HG02870 (cell line): ENCODE measurements around the gene IGSF21.

Source experiments
- ATAC-seq: cut with Tn5 transposase; IDR thresholded peaks from one replicate; pipeline ENCODE4 v1.9.1; 2021; ENCODE audit warnings: mild to moderate bottlenecking, moderate library complexity; ENCODE audit not compliant: unreplicated experiment

IGSF21 gene

DNA sequence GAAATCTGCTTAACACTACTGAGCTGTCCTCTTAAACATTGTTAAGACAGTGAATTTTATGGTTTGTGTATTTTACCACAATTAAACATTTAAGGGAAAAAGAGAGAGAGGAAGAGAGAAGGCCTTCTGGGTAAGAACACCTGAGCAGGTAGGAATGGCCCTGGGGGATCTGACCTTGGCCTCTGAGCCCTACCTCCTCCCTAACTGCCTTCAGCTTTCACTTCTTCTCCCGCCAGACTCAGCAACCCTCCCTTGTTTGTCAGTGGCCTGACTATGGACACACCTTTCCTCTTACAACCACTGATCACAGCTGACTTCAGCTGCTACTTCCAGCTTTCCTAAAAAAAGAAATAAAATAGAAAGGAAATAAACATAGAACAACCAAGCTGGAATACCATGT, 13.5 kb upstream of the IGSF21 start:
- no peak for ATAC-seq

DNA sequence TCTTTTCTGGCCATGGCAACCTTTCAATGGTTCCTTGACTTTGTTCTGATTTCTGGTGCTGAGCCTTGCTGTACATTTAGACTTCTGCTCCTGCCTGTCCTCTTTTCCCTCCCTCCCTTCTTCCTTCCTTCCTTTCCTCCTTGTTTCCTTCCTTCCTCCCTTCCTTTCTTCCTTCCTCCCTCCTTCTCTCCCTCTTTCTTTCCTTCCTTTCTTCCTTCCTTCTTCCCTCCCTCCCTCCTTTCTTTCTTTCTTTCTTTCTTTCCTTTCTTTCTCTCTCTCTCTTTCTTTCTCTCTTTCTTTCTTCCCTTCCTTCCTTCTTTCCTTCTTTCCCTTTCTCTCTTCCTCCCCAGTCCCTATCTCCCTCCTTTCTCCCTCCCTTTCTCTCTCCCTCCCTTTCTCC, 10.4 kb upstream of the IGSF21 start:
- no peak for ATAC-seq

DNA sequence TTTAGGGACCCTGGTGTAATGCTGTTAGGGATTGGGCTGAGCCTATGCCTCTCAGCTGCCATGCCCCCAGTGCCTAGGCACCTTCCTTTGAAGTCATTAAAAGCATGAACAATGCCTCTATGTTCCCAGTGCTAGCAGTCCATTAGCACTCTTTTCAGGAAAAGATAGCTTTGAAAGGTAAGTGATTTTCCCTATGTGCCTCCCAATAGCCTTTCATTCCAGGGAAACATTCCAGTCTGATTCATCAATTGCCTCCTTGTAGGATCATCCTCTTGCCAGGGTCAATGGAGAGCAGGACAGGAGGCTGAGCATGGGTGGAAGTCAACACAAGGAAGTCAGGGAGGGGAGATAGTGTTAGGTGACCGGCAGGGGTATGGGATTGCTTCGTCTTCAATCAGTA, 8.6 kb upstream of the IGSF21 start:
- no peak for ATAC-seq

DNA sequence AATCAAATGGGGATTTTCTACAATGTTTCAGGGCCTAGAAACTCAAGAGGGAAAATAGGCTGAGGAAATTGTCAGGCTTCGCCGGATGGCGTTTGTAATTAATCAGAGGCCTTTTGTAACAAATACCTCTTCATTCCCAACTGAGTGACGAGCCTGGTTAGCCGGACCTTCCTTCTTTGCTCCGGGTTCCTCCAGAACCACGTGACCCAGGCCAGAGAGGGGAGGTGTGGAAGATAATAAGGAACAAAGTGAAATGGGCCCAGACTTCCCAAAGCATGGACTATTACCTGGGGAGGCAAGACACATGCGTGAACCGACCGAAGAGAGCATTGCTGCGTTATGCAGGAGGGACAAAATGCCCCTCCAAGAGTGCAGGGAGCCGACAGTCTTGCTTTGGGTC, 7.5 kb upstream of the IGSF21 start:
- ATAC-seq, result no peak

DNA sequence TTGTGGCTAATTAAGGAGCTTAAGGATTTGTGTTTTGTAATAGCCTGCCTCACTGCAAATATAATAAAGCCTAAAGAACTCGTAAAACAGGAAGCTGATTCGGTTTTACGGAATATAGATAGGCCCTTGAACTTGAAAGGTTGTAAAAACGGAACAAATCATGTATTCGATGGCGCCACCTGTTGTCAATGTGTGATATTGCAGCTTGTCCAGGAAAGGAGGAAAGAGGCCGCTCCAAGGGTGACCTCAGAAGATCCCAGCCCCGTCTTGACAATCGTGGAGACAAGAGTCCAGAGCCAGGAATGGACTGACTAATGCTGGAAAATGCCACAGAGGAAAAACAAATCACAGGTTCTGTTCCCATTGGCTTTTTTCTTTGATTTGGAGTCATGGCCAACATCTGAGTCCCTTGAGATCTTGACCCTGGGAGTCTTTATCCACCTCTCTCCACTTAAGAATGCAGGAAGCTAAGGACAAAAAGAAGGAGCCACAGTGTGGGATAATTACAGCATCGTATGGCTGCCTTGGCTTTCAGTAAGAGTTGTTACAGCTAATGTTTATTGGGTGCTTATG, 7.0 kb upstream of the IGSF21 start:
- no peak for ATAC-seq

DNA sequence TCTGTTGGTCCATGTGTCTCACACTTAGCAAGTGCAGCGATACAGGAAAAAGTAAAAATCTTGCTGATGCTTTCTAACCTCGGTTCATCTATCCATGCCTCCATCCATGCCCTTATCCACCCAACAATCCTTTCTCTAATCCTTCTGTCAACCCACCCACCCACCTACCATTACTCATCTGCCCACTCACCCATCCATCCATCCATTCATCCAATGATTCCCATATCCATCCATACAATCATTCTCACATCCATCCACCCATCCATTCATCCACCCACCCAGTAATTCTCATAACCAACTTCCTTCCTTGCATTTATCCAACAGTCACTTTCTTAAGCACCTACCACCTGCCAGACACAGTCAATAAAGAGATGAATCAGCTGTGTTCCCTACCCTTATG, 6.1 kb upstream of the IGSF21 start:
- no peak for ATAC-seq

DNA sequence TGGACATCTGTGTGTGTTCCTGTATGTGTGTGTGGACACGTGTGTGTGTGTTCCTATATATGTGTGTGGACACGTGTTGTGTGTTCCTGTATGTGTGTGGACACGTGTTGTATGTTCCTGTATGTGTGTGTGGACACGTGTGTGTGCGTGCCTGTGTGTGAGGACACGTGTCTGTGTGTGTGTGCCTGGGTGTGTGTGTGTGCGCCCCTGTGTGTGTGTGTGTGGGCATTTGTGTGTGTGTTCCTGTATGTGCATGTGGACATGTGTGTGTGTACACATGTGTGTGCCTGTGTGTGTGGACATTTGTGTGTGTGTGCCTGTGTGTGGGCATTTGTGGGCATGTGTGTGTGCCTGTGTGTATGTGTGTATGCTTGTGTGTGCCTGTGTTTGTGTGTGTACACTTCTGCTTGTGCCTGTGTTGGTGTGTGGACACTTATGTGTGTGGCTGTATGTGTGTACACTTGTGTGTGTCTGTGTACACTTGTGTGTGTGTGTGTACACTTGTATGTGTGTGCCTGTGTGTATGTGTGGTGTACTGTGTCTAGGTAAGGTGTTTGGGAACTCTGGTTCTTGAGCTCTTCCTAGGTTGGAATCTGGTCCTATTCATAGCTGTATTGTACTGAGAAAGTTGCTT, 3.7 kb upstream of the IGSF21 start:
- no peak for ATAC-seq

DNA sequence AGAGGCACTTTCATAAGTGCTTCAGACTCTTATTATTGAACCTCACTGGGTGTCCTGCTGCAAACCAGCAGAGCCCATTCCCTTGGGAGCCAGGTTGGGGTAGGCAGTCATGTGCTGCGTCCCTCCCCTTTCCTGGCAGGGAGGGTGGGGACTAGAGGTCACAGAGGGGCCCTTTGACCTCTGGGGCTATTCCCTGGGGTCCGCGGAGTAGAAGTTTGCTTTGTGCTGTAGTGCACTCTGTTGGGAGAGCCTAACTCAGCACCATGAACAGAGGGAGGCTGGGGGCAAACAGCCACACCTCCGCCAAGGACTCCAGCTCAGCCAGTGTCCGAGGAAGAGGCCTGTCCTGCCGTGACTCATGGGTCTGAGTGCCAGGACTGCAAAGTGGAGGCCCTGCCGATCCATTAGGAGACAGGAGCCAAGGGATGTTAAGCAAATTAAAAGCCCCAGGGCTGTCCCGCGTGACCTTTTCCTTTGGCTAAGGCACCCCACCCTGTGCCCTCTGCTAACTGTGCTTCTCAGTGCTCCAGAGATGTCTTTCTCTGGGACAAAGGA, 3.0 kb upstream of the IGSF21 start:
- ATAC-seq, result no peak

DNA sequence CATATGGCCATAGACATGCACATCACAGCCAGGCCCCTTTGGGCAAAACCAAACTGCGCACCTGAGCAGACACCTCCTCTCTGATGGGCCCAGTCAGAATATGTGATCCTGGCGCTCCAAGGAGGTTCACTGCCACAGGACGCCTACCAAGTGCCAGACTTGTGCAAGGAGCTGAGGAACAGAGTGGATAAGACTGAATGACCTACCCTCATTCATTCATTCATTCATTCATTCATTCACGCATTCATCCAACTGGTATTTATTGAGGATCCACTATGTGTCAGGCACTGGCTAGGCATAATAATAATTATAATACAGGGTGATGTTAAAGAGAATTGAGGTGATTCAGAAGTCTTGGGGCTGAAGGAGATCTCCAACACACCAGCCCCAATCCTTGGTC, 2.4 kb upstream of the IGSF21 start:
- no peak for ATAC-seq

DNA sequence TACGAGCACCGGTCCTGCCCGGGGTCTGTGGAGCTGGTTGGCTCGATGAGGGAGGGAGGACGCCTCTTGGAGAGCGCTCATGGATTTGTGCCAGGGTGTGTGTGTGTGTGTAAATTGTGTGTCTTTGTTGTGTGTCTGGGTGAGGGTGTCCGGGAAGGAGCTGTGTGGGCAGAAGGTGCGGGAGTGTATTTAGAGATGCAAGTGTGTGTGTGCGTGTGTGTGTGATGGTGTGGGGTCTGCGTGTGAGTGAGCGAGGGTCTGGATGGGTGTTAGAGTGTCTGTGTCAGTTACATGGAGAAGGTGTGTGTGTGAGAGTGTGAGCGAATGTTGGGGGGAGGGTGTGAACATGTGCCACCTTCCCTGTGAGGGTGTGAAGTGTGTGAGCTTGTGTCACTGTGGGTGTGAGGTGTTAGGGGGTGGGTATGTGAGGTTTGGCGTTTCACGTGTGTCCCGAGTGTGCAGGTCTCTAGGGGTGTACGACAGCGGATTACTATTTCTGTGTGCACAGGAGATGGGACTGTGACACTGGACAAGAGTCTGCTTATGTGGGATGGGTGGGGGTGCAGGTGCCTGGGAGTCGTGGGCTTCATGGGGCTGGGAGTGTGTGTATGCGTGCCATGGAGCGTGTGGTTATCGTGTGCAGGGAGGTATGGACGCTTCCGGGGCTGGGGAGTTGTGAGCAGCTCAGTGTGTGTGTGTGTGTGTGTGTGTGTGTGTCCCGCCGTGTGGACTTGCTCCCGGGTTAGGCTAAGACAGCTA, 880 bp downstream of the IGSF21 start:
- no peak for ATAC-seq

DNA sequence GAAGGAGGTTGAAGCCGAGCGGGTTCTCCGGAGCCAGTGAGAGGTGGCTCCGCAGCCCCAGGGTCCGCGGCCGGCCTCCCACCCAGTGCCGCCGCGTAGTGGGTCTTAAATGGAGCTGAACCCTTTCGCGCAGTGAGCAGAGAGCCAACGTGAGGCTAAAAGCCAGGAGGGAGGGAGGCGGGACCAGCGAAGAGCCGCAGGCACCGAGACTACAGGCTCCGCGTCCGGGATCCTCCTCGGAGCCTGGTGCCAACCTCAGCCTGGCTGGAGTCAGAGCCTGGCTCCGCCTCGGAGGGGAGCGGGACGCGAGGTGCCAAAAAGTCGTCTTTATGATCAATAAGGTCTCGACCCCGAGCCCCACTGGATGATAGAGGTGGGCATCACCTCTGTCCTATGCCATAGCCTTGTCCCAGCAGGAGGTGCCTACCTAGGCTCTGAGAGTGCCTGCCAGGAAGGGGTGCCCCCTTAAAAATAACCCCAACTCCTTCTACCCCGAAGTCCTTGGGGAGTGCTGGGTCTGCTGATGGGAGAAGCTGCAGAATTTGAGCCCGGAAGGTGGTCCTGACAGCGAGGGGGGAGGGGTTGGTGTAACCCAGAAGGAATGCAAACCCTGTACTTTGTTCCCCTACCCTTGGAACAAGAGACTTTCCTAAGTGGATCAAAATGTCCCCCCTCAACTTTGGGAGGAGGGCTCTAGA, 1.6 kb downstream of the IGSF21 start:
- no peak for ATAC-seq

DNA sequence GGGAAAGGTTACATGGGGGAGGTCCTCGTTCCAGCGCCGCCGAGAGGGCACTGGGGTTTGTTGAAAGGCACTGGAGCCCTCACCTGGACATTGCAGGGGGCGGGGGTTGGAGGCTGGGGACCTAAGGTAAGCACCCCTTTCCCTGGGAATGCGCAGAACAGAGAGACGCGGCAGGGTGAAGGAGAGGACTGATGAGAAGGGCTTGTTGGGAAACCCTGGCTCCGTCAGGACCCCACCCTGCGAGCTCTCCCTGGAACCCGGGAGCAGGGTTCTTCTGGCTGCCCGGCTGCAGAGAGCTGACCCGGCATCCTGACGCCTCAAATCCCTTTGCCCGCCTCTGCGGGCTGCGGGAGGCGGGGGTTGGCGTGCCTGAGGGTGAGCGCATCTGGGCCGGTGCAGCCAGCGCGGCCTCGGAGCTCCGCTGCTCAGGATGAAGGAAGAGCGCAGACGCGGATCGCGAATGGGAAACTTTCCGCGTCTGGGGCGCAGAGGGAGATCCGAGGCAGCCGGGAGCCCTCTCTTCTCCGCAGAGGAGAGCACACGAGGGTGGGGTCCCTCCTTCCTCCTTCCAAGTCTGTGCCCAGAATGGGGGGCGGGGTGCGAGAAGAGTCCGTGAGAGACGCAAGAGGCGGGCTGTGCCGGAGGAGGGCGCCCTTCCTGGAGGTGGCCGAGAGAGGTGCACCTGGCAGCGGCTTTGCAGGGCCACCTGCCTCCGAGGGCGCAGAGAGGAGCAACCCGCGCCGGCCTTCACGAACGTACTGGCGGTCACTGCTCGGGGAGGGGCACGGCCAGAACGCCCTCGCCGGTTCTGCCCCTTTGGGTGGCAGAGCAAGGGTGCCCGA, 2.4 kb downstream of the IGSF21 start:
- ATAC-seq, result no peak

DNA sequence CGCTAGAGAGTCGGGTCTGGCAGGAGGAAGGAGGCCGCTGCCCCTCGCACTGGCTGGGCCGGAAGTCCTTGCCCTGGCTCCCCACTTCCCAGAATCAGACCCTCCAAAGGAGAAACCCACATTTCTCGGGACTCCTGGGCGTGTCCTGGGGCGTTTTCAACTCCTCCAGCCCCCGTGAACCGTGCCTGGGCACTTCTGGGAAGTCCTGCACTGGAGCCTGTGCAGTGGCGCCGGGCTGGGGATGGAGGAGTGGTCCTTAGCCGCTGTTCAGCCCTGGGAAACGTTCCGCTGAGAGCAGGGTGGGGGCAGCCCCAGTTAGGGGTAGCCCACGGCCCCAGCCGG, 3.0 kb downstream of the IGSF21 start:
- ATAC-seq, result no peak

DNA sequence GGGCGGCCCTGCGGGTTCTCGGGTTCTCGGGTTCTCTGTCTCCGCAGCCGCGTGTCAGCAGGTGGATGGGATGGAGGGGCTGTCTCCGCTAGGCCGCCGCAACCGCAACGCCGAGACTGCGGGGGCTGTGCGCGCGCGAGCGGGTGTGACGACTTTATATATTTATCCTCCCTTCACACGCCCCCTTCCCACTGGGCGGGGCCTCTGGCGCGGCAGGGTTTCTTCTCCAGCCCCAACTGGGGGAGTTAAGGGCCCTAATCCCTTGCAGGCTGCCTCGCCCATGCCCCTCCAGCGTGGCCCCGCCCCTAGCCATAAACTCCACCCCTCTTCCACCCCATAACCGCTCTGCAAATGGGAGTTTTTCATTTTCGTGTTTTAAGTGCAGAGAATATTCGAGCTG, 3.4 kb downstream of the IGSF21 start:
- ATAC-seq, result no peak

DNA sequence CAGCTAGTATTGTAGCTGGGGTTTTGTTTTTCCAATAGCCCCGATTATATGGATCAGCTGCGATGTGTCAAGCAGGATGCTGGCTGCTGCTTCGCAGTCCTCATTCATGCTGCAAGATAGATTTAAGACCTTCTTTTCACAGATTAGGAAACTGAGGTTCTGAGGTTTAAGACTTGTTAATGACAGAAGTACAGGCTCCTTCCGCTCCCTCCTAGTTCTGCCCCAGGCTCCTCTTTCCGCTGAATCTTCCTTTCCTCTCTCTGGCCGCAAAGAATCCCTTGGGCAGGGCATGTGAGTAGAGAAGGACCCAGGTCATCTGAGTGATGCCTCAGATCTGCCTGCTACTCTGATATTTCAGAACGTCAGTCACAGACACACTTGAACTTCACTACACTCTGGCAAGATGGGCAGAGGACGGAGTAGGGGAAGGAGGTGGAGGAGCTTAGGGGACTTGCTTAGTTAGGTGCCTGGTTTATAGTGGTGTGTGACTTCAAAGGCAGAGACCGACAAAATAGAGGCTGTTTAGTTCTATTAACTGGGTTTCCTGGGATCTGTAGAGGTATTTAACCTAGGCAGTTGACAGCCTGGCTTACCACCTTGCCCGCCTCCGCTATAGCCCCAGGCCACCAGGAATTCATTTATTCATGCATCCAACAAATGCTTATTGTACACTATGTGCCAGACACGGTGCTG, 4.2 kb downstream of the IGSF21 start:
- ATAC-seq, result no peak

DNA sequence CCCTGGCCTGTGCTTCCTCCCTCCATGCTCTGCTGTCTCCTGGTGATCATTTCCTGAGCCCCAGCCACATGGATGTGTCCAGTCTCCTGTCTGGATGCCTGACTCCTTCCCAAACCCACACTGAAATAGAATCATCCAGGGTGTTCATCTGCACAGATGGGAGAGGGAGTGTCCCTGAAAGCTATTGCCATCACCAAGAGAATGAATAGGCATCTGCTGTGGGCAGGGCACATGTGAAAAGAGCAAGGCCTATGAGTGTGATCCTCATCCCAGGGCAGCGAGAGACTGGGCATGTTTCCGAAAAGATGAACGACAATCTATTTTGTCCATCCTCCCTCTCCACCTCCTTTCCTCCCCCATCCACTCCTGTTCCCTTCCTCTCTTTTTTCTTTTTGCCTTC, 5.0 kb downstream of the IGSF21 start:
- ATAC-seq, result no peak

DNA sequence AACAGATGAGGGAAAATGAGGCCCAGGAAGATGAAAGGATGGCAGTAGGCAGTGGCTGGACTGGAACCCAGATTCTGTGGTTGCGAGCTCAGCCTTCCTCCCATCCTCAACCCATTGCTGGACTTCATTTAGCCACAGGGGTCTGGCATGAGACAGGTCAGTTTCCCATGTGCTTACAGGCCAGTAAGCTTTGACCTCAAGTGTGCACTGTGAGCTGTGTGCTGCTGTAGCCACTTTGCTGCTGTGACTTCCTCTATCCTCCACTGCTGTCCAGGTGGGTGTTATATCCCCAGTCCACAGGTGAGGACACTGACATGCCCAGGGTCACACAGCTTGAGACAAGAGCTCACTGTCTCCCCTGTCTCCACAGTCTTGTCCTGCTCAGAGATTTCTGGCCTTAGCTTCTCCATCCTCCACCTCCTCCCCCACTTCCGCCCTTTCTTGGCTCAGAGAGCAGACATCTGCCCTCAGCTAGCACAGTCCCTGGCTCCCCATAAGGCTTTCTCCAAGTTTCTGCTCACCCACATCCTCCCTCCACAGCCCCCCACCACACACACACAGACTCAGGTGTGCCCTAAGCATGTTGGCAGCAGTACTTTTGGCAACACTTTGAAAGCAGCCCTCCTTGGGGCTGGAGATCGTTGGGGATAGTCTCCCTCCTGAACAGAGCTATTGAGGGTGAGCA, 7.3 kb downstream of the IGSF21 start:
- ATAC-seq, result no peak

DNA sequence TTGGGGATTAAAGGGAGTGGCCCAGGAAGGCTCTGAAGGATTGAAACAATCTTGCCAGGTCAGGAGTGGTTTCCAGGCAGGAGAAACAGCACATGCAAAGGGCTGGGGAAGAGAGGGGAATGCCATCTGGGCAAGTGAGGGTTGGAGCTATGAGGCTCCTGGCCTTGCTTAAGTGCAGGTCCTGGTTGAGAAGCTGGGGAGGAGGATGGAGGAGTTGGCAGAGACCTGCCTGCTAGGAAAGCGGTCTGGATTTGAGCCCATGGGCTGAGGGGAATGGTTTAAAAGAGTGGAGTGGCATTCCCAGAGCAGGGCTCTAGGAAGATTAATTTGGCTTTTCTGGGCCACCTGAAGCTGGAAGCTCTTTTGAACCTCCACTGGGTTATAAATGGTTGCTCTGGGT, 9.2 kb downstream of the IGSF21 start:
- no peak for ATAC-seq

DNA sequence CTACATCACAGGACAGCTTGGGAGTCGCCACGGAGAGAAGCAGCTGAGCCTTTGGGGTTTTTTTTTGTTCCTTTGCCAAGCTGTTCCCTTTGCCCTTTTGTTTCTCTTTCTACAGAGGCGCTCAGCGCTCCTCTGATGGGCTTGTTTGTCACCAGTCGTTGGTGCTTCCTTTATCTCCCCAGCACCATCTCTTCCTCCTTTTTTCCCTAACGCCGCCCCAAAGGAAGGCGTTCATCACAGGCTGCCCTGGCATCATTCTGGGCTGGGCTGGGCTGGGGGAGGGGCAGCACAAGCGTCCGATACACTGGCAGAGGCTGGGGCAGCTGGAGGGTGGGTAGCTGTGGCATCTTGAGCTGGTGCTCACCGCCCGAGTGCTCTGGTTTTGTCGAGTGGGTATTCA, 10.5 kb downstream of the IGSF21 start:
- no peak for ATAC-seq

DNA sequence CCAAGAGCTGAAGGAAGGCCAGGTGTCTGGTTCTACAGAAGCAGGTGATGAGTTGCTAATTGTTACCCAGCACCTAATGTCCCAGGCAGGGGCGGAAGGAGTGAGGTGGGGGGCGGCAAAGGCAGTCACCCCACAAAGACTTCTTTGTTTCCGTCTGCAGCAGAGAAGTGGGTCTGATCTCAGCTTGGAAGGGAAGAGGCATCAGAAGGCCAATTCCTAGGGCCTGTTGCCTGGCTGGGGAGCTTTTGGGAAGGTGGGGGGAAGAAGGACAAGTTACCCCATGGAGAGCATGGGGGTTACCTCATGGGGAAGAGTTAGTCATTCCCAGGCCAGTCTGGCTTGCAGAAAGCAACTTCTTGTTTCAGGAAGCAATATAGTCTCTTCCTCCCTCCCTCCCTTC, 10.9 kb downstream of the IGSF21 start:
- ATAC-seq, result no peak
